WTC11 (cell line): Measurements from ENCODE around the gene CRYGN.

Experiments used
- FOXP1 ChIP-seq: sonication (generic); formaldehyde crosslinking; IDR thresholded peaks from 2 replicates; pipeline ENCODE4 v1.8.0; 2022; ENCODE audit warnings: missing genetic modification reagents, mild to moderate bottlenecking, moderate library complexity, borderline replicate concordance
- NR2C2 ChIP-seq: sonication (generic); formaldehyde crosslinking; IDR thresholded peaks from 2 replicates; pipeline ENCODE4 v1.8.0; 2022; ENCODE audit warnings: mild to moderate bottlenecking, missing genetic modification reagents
- SMAD3 ChIP-seq: sonication (generic); formaldehyde crosslinking; IDR thresholded peaks from 2 replicates; pipeline ENCODE4 v1.8.0; 2022; ENCODE audit warnings: missing genetic modification reagents, mild to moderate bottlenecking, borderline replicate concordance
- SP1 ChIP-seq: sonication (generic); formaldehyde crosslinking; conservative IDR thresholded peaks from 2 replicates; pipeline ENCODE4 v1.8.1; 2022; ENCODE audit warnings: missing genetic modification reagents
- TF ChIP-seq, protein P1 (sequence below): fragments of 200-600 bp; IDR thresholded peaks from 2 replicates; pipeline ENCODE4 v1.8.0; 2022; ENCODE audit warnings: antibody characterized with exemption
- TF ChIP-seq, protein P2 (sequence below): sonication (generic); formaldehyde crosslinking; IDR thresholded peaks from 2 replicates; pipeline ENCODE4 v1.8.0; 2022; ENCODE audit warnings: mild to moderate bottlenecking, missing genetic modification reagents
- TF ChIP-seq, protein P3 (sequence below): sonication (generic); formaldehyde crosslinking; IDR thresholded peaks from 2 replicates; pipeline ENCODE4 v1.8.1; 2022; ENCODE audit warnings: low read depth, mild to moderate bottlenecking, moderate library complexity, missing genetic modification reagents, borderline replicate concordance

DNA sequence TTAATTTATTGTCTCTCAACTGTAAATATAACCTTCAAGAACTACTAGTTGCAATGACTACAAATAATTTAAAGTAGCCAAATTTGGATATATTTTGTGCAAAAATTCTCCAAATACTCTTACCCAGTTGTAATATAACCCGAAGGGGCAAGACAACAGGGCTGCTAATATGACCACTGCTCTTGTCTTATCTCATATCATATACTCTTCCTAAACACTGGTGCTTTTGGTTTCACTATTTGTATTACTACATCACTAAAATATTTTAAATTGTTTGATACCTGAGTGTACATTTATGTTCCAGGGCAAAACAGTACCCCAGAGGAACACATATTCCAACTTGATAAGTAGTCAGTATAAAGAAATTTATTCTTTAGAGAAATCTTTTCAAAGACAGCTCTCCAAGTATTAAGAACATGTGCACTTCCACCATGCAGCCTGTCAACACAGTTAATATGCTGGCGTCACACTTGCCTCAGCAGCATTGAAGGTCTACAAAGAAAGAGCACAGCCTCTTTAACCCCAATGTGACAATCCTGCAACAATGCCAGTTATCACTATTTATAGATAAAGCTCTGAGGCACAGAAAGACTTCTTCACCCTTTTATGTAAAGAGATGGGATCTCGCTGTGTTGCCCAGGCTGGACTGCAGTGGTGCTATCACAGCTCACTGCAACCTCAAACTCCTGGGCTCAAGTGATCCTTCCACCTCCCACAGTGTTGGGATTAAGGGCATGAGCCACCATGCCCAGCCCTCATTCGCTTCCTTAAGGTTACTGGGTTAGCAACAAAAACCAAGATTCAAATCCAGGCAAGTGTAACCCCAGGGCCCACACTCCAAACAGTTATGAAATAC is 41.9 kb upstream of the CRYGN start:
- TF ChIP-seq, protein P1, sequence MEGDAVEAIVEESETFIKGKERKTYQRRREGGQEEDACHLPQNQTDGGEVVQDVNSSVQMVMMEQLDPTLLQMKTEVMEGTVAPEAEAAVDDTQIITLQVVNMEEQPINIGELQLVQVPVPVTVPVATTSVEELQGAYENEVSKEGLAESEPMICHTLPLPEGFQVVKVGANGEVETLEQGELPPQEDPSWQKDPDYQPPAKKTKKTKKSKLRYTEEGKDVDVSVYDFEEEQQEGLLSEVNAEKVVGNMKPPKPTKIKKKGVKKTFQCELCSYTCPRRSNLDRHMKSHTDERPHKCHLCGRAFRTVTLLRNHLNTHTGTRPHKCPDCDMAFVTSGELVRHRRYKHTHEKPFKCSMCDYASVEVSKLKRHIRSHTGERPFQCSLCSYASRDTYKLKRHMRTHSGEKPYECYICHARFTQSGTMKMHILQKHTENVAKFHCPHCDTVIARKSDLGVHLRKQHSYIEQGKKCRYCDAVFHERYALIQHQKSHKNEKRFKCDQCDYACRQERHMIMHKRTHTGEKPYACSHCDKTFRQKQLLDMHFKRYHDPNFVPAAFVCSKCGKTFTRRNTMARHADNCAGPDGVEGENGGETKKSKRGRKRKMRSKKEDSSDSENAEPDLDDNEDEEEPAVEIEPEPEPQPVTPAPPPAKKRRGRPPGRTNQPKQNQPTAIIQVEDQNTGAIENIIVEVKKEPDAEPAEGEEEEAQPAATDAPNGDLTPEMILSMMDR = no peak
- TF ChIP-seq SP1 (CRISPR knock-in tag) = no peak
- TF ChIP-seq FOXP1 (CRISPR knock-in tag) = no peak
- TF ChIP-seq SMAD3 (CRISPR knock-in tag) = no peak
- TF ChIP-seq, protein P2, sequence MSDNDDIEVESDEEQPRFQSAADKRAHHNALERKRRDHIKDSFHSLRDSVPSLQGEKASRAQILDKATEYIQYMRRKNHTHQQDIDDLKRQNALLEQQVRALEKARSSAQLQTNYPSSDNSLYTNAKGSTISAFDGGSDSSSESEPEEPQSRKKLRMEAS (CRISPR knock-in tag) = no peak
- no peak for TF ChIP-seq NR2C2 (CRISPR knock-in tag)
- TF ChIP-seq, protein P3, sequence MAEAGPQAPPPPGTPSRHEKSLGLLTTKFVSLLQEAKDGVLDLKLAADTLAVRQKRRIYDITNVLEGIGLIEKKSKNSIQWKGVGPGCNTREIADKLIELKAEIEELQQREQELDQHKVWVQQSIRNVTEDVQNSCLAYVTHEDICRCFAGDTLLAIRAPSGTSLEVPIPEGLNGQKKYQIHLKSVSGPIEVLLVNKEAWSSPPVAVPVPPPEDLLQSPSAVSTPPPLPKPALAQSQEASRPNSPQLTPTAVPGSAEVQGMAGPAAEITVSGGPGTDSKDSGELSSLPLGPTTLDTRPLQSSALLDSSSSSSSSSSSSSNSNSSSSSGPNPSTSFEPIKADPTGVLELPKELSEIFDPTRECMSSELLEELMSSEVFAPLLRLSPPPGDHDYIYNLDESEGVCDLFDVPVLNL (CRISPR knock-in tag) = no peak
